PC-3 (cell line): ENCODE measurements around the gene OSBPL9.

Experiments
- EZH2 ChIP-seq: fragments of 300-600 bp; sonication (generic); IDR thresholded peaks from one replicate; pipeline ENCODE4 v1.6.1; 2017; ENCODE audit warnings: antibody characterized with exemption, mild to moderate bottlenecking, low read length; ENCODE audit not compliant: unreplicated experiment
- TF ChIP-seq, protein P1 (sequence below): fragments of 300-600 bp; sonication (generic); conservative IDR thresholded peaks from 2 replicates; pipeline ENCODE4 v1.5.1; 2017; ENCODE audit warnings: antibody characterized with exemption, low read depth, mild to moderate bottlenecking, low read length

DNA sequence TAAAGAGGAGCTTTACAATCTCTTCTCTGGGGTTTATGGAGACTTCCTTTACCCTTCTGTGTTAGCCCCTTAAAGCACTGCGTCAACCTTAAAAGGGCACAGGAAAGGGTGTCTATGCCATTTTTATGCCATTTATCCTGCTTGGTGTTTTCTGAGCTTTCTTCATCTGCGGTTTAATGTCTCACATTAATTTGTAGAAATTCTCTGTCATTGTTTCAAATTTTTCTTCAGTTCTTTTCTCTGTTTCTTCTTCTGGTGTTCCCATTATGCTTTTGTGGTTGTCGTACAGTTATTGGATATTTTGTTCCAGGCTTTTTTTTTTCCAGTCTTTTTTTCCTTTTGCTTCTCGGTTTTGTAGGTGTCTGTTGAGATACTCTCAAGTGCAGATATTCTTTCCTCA is 107.9 kb downstream of the OSBPL9 start:
- TF ChIP-seq, protein P1, sequence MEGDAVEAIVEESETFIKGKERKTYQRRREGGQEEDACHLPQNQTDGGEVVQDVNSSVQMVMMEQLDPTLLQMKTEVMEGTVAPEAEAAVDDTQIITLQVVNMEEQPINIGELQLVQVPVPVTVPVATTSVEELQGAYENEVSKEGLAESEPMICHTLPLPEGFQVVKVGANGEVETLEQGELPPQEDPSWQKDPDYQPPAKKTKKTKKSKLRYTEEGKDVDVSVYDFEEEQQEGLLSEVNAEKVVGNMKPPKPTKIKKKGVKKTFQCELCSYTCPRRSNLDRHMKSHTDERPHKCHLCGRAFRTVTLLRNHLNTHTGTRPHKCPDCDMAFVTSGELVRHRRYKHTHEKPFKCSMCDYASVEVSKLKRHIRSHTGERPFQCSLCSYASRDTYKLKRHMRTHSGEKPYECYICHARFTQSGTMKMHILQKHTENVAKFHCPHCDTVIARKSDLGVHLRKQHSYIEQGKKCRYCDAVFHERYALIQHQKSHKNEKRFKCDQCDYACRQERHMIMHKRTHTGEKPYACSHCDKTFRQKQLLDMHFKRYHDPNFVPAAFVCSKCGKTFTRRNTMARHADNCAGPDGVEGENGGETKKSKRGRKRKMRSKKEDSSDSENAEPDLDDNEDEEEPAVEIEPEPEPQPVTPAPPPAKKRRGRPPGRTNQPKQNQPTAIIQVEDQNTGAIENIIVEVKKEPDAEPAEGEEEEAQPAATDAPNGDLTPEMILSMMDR: no peak
- TF ChIP-seq EZH2: no peak
